Measurements from ENCODE around the gene TMIGD2. TPM values are rescaled to one million over a fixed set of nuclear protein-coding genes. Genes with fewer than 3 reads are reported as not detected.

TMIGD2 gene
- total RNA-seq, 1 donor from 2014 or later, result 2.7 TPM

DNA sequence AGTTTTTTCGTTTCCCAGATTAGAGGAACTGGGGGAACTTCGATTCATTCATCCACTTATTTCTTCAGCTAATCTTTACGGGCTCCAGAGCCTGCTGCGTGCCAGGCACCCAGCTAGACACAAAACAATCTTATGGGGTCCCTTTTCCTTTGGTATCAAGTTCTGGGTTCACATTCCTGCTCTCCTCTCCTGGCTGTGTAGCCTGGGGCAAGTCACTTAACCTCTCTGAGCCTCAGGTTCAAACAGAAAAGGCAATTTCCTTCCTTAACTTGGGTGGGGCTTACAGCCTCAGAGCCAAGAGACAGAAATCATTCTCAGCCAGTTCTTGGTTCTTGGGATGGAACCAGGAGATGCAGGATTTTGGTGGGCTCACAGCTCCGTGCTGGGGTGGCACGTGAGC, 17.2 kb downstream of the TMIGD2 start:
- ATAC-seq (no peak), DNase-seq (no peak)
- Histone ChIP-seq H3K27me3 (peaks cover 30% of the 10 kb centered on the region), H3K4me1 (no peaks in the 10 kb centered on the region), H3K4me3 (no peak overlapping the region), H3K27ac (no peak overlapping the region), H3K9me3 (no peaks in the 10 kb centered on the region), H3K36me3 (no peaks in the 10 kb centered on the region)
- TF ChIP-seq, protein P1, sequence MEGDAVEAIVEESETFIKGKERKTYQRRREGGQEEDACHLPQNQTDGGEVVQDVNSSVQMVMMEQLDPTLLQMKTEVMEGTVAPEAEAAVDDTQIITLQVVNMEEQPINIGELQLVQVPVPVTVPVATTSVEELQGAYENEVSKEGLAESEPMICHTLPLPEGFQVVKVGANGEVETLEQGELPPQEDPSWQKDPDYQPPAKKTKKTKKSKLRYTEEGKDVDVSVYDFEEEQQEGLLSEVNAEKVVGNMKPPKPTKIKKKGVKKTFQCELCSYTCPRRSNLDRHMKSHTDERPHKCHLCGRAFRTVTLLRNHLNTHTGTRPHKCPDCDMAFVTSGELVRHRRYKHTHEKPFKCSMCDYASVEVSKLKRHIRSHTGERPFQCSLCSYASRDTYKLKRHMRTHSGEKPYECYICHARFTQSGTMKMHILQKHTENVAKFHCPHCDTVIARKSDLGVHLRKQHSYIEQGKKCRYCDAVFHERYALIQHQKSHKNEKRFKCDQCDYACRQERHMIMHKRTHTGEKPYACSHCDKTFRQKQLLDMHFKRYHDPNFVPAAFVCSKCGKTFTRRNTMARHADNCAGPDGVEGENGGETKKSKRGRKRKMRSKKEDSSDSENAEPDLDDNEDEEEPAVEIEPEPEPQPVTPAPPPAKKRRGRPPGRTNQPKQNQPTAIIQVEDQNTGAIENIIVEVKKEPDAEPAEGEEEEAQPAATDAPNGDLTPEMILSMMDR (IDR thresholded peaks at IDR 0.05), result no peak
- intact Hi-C loops (cut with DNase I), result no loop called here

DNA sequence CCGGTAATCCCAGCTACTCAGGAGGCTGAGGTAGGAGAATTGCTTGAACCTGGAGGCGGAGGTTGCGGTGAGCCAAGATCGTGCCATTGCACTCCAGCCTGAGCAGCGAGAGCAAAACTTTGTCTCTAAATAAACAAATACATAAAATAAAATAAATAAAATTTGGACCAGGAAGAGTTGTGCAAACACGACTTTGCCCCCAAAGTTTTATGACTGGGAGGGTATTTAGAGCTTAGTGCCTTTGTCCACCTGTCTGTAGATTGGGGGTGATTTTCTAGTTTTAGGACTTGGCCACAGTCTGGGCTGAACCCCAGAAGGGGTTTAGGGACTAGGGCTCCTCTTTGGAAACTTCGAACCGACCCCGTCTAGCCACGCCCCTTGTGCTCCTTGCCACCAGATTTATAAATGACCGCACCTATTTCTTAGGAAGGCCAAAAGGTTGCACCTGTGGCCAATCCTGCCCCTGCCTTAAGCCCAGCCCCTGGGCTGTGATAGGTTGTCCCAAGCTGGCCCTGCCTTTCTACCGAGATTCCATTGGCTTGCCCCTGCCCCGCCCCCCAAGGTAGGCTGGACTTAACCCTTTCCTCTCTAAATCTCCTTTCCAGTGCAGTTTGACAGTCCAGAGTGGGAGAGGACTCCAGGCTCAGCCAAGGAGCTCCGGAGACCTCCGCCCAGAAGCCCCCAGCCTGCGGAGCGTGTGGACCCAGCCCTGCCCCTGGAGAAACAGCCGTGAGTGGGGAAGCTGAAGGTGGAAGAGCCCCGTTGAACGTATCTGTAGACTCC, 17.8 kb downstream of the TMIGD2 start:
- Histone ChIP-seq H3K4me1 (peaks cover 3% of the 10 kb centered on the region), H3K36me3 (no peaks in the 10 kb centered on the region), H3K27me3 (peaks cover 36% of the 10 kb centered on the region), H3K9me3 (no peaks in the 10 kb centered on the region), H3K27ac (no peak overlapping the region), H3K4me3 (no peak overlapping the region)
- DNase-seq (no peak), ATAC-seq (peak; percentile 44)
- TF ChIP-seq, protein P1 (IDR thresholded peaks at IDR 0.05), result no peak
- intact Hi-C loops (cut with DNase I), result no loop called here

DNA sequence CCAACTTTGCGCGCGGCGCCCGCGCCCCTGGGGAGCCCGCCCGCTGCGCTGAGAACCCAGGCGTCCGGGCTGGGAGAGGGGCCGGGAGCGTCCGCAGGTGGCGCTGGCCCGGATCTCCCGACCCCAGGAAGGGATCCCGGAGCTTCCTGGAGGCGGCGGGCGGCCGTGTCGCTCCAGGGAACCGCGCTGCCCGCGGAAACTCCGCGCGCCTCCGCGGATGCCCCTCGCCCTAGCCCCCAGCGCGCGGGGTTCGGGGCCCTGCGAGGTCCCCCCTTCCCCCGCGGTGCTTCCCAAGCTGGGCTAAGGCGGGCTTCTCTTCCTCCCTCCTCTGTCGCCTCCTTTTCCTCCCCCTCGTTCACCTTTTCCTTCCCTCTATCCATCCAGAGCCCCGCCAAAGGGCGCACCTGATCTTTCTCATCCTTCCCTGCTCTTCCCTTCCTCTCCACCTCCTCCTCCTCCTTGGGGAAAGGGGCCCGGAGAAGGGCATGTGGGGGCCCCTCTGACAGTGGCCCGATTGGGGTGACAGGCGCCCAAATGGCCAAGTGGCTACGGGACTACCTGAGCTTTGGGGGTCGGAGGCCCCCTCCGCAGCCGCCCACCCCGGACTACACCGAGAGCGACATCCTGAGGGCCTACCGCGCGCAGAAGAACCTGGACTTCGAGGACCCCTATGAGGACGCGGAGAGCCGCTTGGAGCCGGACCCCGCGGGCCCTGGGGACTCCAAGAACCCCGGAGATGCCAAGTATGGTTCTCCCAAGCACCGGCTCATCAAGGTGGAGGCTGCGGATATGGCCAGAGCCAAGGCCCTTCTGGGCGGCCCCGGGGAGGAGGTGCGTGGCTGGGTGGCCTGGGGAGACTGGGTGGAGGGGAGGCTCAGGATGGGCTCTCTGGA, 22.4 kb downstream of the TMIGD2 start:
- Histone ChIP-seq H3K27ac (no peak overlapping the region), H3K9me3 (no peaks in the 10 kb centered on the region), H3K4me3 (no peak overlapping the region), H3K27me3 (peaks cover 49% of the 10 kb centered on the region), H3K4me1 (peaks cover 6% of the 10 kb centered on the region), H3K36me3 (no peaks in the 10 kb centered on the region)
- DNase-seq (no peak), ATAC-seq (no peak)
- intact Hi-C loops (cut with DNase I), result no loop called here
- TF ChIP-seq, protein P1 (IDR thresholded peaks at IDR 0.05), result no peak

DNA sequence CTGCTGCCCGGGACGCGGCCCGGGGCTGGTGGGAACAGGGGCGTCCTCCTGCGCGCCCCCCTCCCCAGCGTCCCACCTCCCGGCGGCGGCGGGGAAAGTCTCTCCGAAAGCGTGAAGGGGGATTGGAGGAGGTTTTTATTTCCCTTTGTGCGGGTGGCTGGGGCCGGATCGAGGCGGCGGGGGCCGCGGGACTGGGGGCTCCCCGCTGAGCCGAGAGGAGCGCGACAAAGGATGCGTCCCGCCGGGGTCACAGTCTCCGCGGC, 23.0 kb downstream of the TMIGD2 start:
- ATAC-seq (peak; percentile 24), DNase-seq (no peak)
- TF ChIP-seq, protein P1 (IDR thresholded peaks at IDR 0.05), result no peak
- peaks cover 49% of the 10 kb centered on the region for H3K27me3 ChIP-seq
- intact Hi-C loops (cut with DNase I), result no loop called here
- no peak overlapping the region for H3K4me3 ChIP-seq
- no peaks in the 10 kb centered on the region for H3K36me3 ChIP-seq
- H3K4me1 ChIP-seq, result peaks cover 6% of the 10 kb centered on the region
- H3K9me3 ChIP-seq, result no peaks in the 10 kb centered on the region
- no peak overlapping the region for H3K27ac ChIP-seq

DNA sequence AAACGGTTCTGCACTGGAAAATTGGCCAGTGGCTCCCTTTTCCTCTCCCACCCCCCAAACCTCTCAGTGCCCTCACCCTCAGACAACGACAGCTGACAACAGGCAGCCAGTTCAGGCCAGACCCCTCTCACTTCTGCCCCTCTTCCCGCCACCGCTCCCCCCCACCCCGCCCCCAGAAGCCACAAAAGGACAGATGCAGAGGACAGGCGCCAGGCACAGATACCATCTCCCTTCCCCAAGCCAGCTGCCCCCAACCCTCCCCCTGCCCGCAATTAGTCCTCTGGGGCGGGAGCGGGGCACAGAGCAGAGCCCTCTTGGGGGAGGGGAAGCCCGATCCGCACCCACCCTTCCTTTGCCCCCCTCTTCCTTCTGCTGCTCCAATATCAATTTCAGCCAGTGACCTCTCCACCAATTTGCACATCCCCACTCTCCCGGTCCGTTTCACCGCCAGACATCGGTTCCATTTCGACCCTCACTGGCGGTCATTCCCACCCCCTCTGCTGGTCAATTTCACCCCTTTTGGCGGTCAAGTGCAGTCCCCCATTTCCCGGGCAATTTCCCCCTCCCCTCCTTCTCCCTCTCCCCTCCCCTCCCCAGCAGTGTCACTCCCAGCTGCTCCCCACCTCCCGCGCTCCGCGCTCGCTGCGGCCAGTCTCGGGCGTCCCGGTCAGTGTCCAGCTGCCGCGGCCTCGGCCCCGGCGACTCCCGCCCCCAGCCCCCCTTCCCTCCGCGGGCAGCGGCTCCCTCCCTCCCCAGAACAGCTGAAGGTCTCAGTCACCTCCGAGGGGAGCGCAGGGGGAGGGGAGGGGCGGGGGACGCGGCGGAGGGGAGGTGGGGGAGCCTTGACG, 23.5 kb downstream of the TMIGD2 start, which contains the start of gene SHD:
TSS of gene SHD (plus strand) at position 848 of the 848 bp plus-strand sequence. CDS start 798 bp downstream, outside the sequence.
- intact Hi-C loops (cut with DNase I), result no loop called here
- H3K27me3 ChIP-seq, result peaks cover 49% of the 10 kb centered on the region
- no peaks in the 10 kb centered on the region for H3K36me3 ChIP-seq
- H3K9me3 ChIP-seq, result no peaks in the 10 kb centered on the region
- ATAC-seq, result no peak
- no peak within 1 kb of the TSS for H3K4me3 ChIP-seq
- TF ChIP-seq, protein P1 (IDR thresholded peaks at IDR 0.05), result no peak
- peaks cover 6% of the 10 kb centered on the region for H3K4me1 ChIP-seq
- no peak for DNase-seq
- no peak within 1 kb of the TSS for H3K27ac ChIP-seq

Data from upper lobe of right lung (tissue), 1 donor.